ENCODE results near the gene DEFB116. TPM values are rescaled to one million over a fixed set of nuclear protein-coding genes. Genes with fewer than 3 reads are reported as not detected.

The DEFB116 gene
- total and polyA plus RNA-seq, 2 of the 8 experiments (the other 6 are each of a cell fraction or from before 2014, with no cell fraction given) = not detected

- Histone ChIP-seq H4K8ac (ENCODE audit: extremely low read depth, insufficient read depth, low read length) (no peak overlapping the region; the same call in 1 of the 2 replicates), H2BK20ac (ENCODE audit: low read length) (no peak overlapping the region), H3K4ac (replicated peaks; ENCODE audit: insufficient read length, low read depth, low read length) (no peak overlapping the region), H2BK120ac (replicated peaks; ENCODE audit: low read depth, low read length) (no peak overlapping the region), H3K56ac (replicated peaks; ENCODE audit: insufficient read length, low read depth, low read length) (no peak overlapping the region), H3K27me3 (replicated peaks in 1 of 4; ENCODE audit: control insufficient read depth in 3 of 4, extremely low read depth in 1 of 4, insufficient read depth in 3 of 4, low read length in 3 of 4) (no peaks in the 10 kb centered on the region; a peak in 1 of 7 replicates), H3K27ac (ENCODE audit: low read depth, low read length) (no peak overlapping the region), H2BK12ac (ENCODE audit: low read depth, low read length) (no peak overlapping the region), H3K14ac (ENCODE audit: insufficient read length) (no peak overlapping the region), H3K79me1 (ENCODE audit: low read depth, low read length) (no peaks in the 10 kb centered on the region), H3K79me2 (ENCODE audit: control insufficient read depth in 1 of 2, insufficient read depth in 2 of 2, low read length in 2 of 2) (no peaks in the 10 kb centered on the region), H3K9ac (replicated peaks in 1 of 4; ENCODE audit: extremely low read depth in 1 of 4, low read depth in 3 of 4, low read length in 3 of 4) (no peak overlapping the region), H4K20me1 (replicated peaks in 1 of 2; ENCODE audit: control insufficient read depth in 1 of 2, insufficient read depth in 2 of 2, low read length in 2 of 2) (no peaks in the 10 kb centered on the region), H3K9me3 (ENCODE audit: insufficient read depth in 2 of 2, low read depth in 1 of 2, low read length in 1 of 2) (peaks cover 53 to 76% of the 10 kb centered on the region in 2 experiments), H4K91ac (replicated peaks; ENCODE audit: insufficient read length, low read length) (no peak overlapping the region), H3K4me2 (ENCODE audit: insufficient read depth in 1 of 2, low read depth in 2 of 2, low read length in 2 of 2) (no peak overlapping the region), H3K4me3 (ENCODE audit: extremely low read depth in 1 of 4, insufficient read depth in 2 of 4, low read depth in 3 of 4, low read length in 4 of 4) (no peak overlapping the region), H2AK5ac (ENCODE audit: low read depth, low read length) (no peak overlapping the region), H3K23ac (ENCODE audit: insufficient read length) (no peak overlapping the region), H3K18ac (ENCODE audit: extremely low read depth, low read length) (no peak overlapping the region), H2BK5ac (ENCODE audit: low read depth, low read length) (no peak overlapping the region), H2AFZ (ENCODE audit: low read length) (no peak overlapping the region), H3K23me2 (ENCODE audit: low read depth, low read length) (peaks cover 2% of the 10 kb centered on the region; the same call in 1 of the 2 replicates), H4K5ac (ENCODE audit: insufficient read length, low read depth, low read length) (no peak overlapping the region), H3K36me3 (ENCODE audit: control insufficient read depth in 2 of 4, insufficient read depth in 4 of 4, low read length in 3 of 4) (no peaks in the 10 kb centered on the region), H3K4me1 (replicated peaks in 1 of 4; ENCODE audit: control insufficient read depth in 3 of 4, insufficient read depth in 4 of 4, low read length in 3 of 4) (no peaks in the 10 kb centered on the region), H2BK15ac (ENCODE audit: low read length) (no peak overlapping the region)
- 66% methylated on average over 3 of the region's 3 CpGs; no CpG with 5 or more reads in 1 of the 2 experiments for WGBS, 2 experiments (ENCODE audit: extremely low coverage in 1 of 2, insufficient coverage in 1 of 2, insufficient read length in 1 of 2, insufficient replicate concordance in 2 of 2, low coverage in 1 of 2, low lambda C conversion rate in 2 of 2, missing lambda C conversion rate in 1 of 2)
- DNase-seq (ENCODE audit: low read depth in 1 of 2, low spot score in 2 of 2) (no peak), FAIRE-seq (no peak)
- POLR2A ChIA-PET (ENCODE audit: partially characterized antibody) = no interaction called here
- CTCF ChIA-PET (ENCODE audit: partially characterized antibody) = no interaction called here
- no peak for TF ChIP-seq RAD21 (IDR thresholded peaks at IDR 0.05 in 1 of 2, conservative IDR thresholded peaks at IDR 0.05 in 1 of 2; ENCODE audit: low read depth in 2 of 2, low read length in 2 of 2)
- no peak for TF ChIP-seq TEAD4 (IDR thresholded peaks at IDR 0.05; ENCODE audit: low read depth, low read length)
- TF ChIP-seq EP300 (IDR thresholded peaks at IDR 0.05; ENCODE audit: borderline replicate concordance in 1 of 2, low read depth in 2 of 2, low read length in 2 of 2) = no peak
- TF ChIP-seq CEBPB (IDR thresholded peaks at IDR 0.05; ENCODE audit: low read depth, low read length) = no peak
- TF ChIP-seq, protein P1, sequence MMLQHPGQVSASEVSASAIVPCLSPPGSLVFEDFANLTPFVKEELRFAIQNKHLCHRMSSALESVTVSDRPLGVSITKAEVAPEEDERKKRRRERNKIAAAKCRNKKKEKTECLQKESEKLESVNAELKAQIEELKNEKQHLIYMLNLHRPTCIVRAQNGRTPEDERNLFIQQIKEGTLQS (IDR thresholded peaks at IDR 0.05; ENCODE audit: insufficient read depth, low read depth, low read length) = no peak
- TF ChIP-seq GTF2F1 (IDR thresholded peaks at IDR 0.05; ENCODE audit: borderline replicate concordance, low read depth, low read length) = no peak
- no peak for TF ChIP-seq CREB1 (IDR thresholded peaks at IDR 0.05)
- no peak for TF ChIP-seq KDM5A (IDR thresholded peaks at IDR 0.05; ENCODE audit: low read length)
- TF ChIP-seq BACH1 (IDR thresholded peaks at IDR 0.05; ENCODE audit: low read length) = no peak
- TF ChIP-seq CHD2 (IDR thresholded peaks at IDR 0.05; ENCODE audit: low read length) = no peak
- no peak for TF ChIP-seq NRF1 (IDR thresholded peaks at IDR 0.05; ENCODE audit: low read depth, low read length)
- TF ChIP-seq SIN3A (conservative IDR thresholded peaks at IDR 0.05 in 1 of 2, IDR thresholded peaks at IDR 0.05 in 1 of 2; ENCODE audit: low read depth in 1 of 2, low read length in 2 of 2) = no peak
- TF ChIP-seq TCF12 (IDR thresholded peaks at IDR 0.05; ENCODE audit: low read depth, low read length) = no peak
- TF ChIP-seq ZNF274 (IDR thresholded peaks at IDR 0.05; ENCODE audit: borderline replicate concordance, extremely low read depth, low read length) = no peak
- TF ChIP-seq FOSL1 (IDR thresholded peaks at IDR 0.05; ENCODE audit: insufficient read depth, low read depth, low read length) = no peak
These were observed 14.1 kb upstream of the DEFB116 start for GRCh38 chr20:31322504-31322903.
